Measurements from ENCODE around the gene ENPEP. TPM values are rescaled to one million over a fixed set of nuclear protein-coding genes. Genes with fewer than 3 reads are reported as not detected.
A peak's percentile ranks its signal among the peaks of the same experiment; 100 is the strongest.

The ENPEP gene
- total RNA-seq, 2 donors from 2014 or later = 0.05 to 0.28 TPM

GRCh38 chr4:110493520-110493919, 17.6 kb downstream of the ENPEP start:
- H3K4me3 Mint-ChIP-seq = no peak overlapping the region
- H3K36me3 Mint-ChIP-seq = no peaks in the 10 kb centered on the region
- no peak overlapping the region for H3K27ac Mint-ChIP-seq
- DNase-seq (ENCODE audit: low spot score) (no peak), ATAC-seq (no peak)
- H3K9me3 Mint-ChIP-seq = no peaks in the 10 kb centered on the region
- H3K27me3 Mint-ChIP-seq = peaks cover 8 to 28% of the 10 kb centered on the region in 2 donors
- H3K4me1 Mint-ChIP-seq (ENCODE audit: low read depth in 2 of 2) = no peaks in the 10 kb centered on the region

GRCh38 chr4:110498420-110498819, 22.5 kb downstream of the ENPEP start:
- no peak for DNase-seq (ENCODE audit: low spot score)
- no peaks in the 10 kb centered on the region for H3K4me1 Mint-ChIP-seq (ENCODE audit: low read depth in 2 of 2)
- ATAC-seq = no peak
- no peaks in the 10 kb centered on the region for H3K36me3 Mint-ChIP-seq
- H3K4me3 Mint-ChIP-seq = no peak overlapping the region
- no peaks in the 10 kb centered on the region for H3K9me3 Mint-ChIP-seq
- no peak overlapping the region for H3K27ac Mint-ChIP-seq
- peaks cover 12 to 49% of the 10 kb centered on the region in 2 donors for H3K27me3 Mint-ChIP-seq

DNA sequence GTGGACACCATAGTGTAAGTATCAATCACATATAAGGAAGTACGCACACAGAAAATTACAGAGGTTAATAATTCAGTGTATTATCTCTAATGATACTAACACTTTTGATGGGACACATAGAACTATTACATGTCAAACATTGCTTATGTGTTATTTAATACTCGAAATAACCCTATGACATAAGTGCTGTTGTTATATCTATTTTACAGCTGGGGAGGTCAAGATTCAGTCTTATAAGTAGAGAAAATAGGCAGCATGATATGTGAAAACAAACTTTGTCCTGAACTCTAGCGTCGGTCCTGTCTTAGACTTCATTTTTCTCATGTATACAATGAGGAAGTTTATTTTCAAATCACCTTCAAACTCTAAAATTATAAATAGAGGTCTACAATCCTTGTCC, 23.2 kb downstream of the ENPEP start:
- H3K4me3 Mint-ChIP-seq = no peak overlapping the region
- no peak for ATAC-seq
- H3K4me1 Mint-ChIP-seq (ENCODE audit: low read depth in 2 of 2) = no peaks in the 10 kb centered on the region
- H3K9me3 Mint-ChIP-seq = no peaks in the 10 kb centered on the region
- no peaks in the 10 kb centered on the region for H3K36me3 Mint-ChIP-seq
- no peak overlapping the region for H3K27ac Mint-ChIP-seq
- H3K27me3 Mint-ChIP-seq = peaks cover 15 to 46% of the 10 kb centered on the region in 2 donors
- DNase-seq (ENCODE audit: low spot score) = no peak

DNA sequence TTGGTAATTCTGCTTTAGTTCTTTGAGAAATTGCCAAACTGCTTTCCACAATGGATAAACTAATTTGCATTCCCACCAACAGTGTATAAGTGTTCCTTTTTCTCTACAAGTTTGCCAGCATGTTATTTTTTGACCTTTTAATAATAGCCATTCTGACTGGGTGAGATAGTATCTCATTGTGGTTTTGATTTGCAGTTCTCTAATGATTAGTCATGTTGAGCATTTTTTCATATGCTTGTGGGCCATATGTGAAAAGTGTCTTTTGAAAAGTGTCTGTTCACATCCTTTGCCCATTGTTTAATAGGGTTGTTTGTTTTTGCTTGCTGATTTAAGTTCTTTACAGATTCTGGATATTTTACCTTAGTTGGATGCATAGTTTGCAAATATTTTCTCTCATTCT, 25.9 kb downstream of the ENPEP start:
- H3K36me3 Mint-ChIP-seq = no peaks in the 10 kb centered on the region
- no peak overlapping the region for H3K4me3 Mint-ChIP-seq
- no peak for ATAC-seq
- no peak overlapping the region for H3K27ac Mint-ChIP-seq
- no peak for DNase-seq (ENCODE audit: low spot score)
- H3K4me1 Mint-ChIP-seq (ENCODE audit: low read depth in 2 of 2) = no peaks in the 10 kb centered on the region
- H3K27me3 Mint-ChIP-seq = peaks cover 16 to 26% of the 10 kb centered on the region in 2 donors
- no peaks in the 10 kb centered on the region for H3K9me3 Mint-ChIP-seq

DNA sequence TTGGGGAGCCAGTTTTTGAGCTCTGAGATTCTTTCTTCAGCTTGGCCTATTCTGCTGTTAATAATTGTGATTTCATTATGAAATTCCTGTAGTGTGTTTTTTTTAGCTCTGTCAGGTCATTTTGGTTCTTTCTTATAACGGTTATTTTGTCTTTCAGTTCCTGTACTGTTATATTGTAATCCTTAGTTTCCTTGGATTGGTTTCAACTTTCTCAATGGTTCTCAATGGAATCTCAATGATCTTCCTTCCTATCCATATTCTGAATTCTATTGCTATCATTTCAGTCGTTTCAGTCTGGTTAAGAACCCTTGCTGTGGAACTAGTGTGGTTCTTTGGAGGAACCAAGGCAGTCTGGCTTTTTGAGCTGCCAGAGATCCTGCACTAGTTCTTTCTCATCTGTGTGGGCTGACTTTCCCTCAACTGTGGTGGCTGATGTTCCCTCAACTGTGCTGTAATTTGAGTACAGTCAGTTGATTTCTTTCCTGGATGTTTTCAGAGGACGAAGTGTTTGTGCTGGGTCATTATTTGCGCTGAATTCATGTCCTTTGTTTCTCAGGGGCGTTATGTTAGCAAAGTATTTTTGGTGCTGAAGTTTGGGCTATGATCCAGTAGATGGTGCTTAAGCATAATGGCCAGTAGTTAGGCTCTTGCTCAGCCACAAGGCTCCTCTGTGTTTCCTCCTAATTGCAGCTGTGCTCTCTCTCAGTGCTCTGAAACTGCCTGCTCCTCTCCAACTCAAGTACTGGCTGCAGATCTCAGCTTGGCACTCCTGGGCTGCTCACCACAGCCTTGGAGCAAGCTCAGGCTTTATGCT, 27.5 kb downstream of the ENPEP start:
- no peak for ATAC-seq
- Mint-ChIP-seq H3K4me1 (ENCODE audit: low read depth in 2 of 2) (no peaks in the 10 kb centered on the region), H3K27me3 (peaks cover 15 to 26% of the 10 kb centered on the region in 2 donors), H3K4me3 (no peak overlapping the region), H3K9me3 (no peaks in the 10 kb centered on the region), H3K36me3 (no peaks in the 10 kb centered on the region), H3K27ac (no peak overlapping the region)
- no peak for DNase-seq (ENCODE audit: low spot score)

DNA sequence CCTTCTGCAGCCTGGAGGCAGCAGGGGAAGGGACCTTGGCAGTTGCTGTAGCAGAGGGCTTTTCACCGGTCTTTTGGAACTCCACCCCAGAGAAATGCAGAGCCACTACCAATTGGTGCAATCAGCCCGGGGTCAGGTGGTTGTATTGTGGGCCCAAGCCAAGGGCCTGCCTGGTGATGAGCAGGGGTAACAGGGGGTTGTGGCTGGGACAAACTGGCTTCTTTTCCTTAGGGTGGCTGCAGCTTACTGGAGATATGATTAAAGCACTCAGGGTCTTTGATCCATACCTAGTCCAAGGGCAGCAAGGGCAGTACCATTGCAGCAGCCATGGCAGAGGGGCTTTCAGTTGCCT, 28.1 kb downstream of the ENPEP start:
- no peak overlapping the region for H3K4me3 Mint-ChIP-seq
- peak in 1 of 2 donors; percentile 43 for ATAC-seq
- peaks cover 15 to 21% of the 10 kb centered on the region in 2 donors for H3K27me3 Mint-ChIP-seq
- H3K36me3 Mint-ChIP-seq = no peaks in the 10 kb centered on the region
- no peaks in the 10 kb centered on the region for H3K4me1 Mint-ChIP-seq (ENCODE audit: low read depth in 2 of 2)
- no peak overlapping the region for H3K27ac Mint-ChIP-seq
- DNase-seq (ENCODE audit: low spot score) = no peak
- no peaks in the 10 kb centered on the region for H3K9me3 Mint-ChIP-seq

DNA sequence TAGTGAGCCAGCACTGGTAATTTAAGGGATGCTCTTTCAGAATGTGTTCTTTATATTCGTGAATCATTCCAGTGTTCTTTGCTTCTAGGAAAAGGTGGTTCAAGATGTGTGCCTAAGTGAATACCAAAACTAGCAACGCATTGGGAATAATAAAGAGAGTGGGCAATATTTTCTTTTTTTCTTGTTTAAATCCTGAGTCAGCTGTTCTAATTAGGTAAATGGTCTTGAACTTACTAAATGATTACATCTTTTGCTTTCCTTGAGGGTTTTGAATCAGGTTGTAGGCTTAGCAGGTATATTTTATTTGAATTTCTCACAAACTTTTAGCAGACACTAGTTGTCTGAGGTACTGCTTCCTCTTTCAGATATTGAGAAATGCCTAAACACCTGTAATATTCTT, 29.5 kb downstream of the ENPEP start:
- Mint-ChIP-seq H3K27ac (no peak overlapping the region), H3K27me3 (peaks cover 15% of the 10 kb centered on the region in 2 donors), H3K36me3 (no peaks in the 10 kb centered on the region), H3K4me1 (ENCODE audit: low read depth in 2 of 2) (no peaks in the 10 kb centered on the region), H3K9me3 (no peaks in the 10 kb centered on the region), H3K4me3 (no peak overlapping the region)
- DNase-seq (ENCODE audit: low spot score) (no peak), ATAC-seq (no peak)

GRCh38 chr4:110508827-110509710, 33.1 kb downstream of the ENPEP start:
- Mint-ChIP-seq H3K4me1 (ENCODE audit: low read depth in 2 of 2) (no peaks in the 10 kb centered on the region), H3K27ac (no peak overlapping the region), H3K9me3 (no peaks in the 10 kb centered on the region), H3K36me3 (no peaks in the 10 kb centered on the region), H3K4me3 (no peak overlapping the region), H3K27me3 (peaks cover 0 to 2% of the 10 kb centered on the region in 2 donors)
- ATAC-seq (no peak), DNase-seq (ENCODE audit: low spot score) (no peak)

DNA sequence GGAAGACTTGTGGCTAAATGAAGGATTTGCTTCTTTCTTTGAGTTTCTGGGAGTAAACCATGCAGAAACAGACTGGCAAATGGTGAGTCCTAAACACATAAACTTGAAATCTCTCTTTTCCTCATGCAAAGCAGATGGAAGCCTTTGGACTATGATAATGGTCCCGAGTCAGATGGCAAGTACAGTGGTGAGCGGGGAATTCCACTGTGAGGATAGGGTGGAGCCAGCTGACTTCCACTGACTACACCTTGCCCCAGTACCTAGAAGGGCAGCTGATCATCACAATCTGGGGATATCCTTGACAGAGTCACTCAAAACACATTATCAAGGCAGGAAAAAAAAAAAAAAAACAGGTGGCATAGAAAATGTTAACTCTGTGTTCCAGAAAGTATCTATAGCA, 34.3 kb downstream of the ENPEP start:
- Mint-ChIP-seq H3K4me1 (ENCODE audit: low read depth in 2 of 2) (no peaks in the 10 kb centered on the region), H3K27me3 (peaks cover 0 to 2% of the 10 kb centered on the region in 2 donors), H3K36me3 (no peaks in the 10 kb centered on the region), H3K27ac (no peak overlapping the region), H3K4me3 (no peak overlapping the region), H3K9me3 (no peaks in the 10 kb centered on the region)
- ATAC-seq (no peak), DNase-seq (ENCODE audit: low spot score) (no peak)

- DNase-seq (ENCODE audit: low spot score) = no peak
- peaks cover 4 to 5% of the 10 kb centered on the region in 2 donors for H3K4me1 Mint-ChIP-seq (ENCODE audit: low read depth in 2 of 2)
- no peak overlapping the region for H3K27ac Mint-ChIP-seq
- peak in 1 of 2 donors; percentile 63 for ATAC-seq
- H3K9me3 Mint-ChIP-seq = no peaks in the 10 kb centered on the region
- H3K36me3 Mint-ChIP-seq = no peaks in the 10 kb centered on the region
- H3K27me3 Mint-ChIP-seq = peaks cover 0 to under 1% of the 10 kb centered on the region in 2 donors
- no peak overlapping the region for H3K4me3 Mint-ChIP-seq
Observed at GRCh38 chr4:110510955-110511544, 35.1 kb downstream of the ENPEP start.

GRCh38 chr4:110512901-110513300, 36.9 kb downstream of the ENPEP start:
- H3K9me3 Mint-ChIP-seq = no peaks in the 10 kb centered on the region
- H3K4me3 Mint-ChIP-seq = no peak overlapping the region
- DNase-seq (ENCODE audit: low spot score) (no peak), ATAC-seq (no peak)
- no peak overlapping the region for H3K27ac Mint-ChIP-seq
- peaks cover 5 to 7% of the 10 kb centered on the region in 2 donors for H3K4me1 Mint-ChIP-seq (ENCODE audit: low read depth in 2 of 2)
- no peaks in the 10 kb centered on the region for H3K27me3 Mint-ChIP-seq
- no peaks in the 10 kb centered on the region for H3K36me3 Mint-ChIP-seq

DNA sequence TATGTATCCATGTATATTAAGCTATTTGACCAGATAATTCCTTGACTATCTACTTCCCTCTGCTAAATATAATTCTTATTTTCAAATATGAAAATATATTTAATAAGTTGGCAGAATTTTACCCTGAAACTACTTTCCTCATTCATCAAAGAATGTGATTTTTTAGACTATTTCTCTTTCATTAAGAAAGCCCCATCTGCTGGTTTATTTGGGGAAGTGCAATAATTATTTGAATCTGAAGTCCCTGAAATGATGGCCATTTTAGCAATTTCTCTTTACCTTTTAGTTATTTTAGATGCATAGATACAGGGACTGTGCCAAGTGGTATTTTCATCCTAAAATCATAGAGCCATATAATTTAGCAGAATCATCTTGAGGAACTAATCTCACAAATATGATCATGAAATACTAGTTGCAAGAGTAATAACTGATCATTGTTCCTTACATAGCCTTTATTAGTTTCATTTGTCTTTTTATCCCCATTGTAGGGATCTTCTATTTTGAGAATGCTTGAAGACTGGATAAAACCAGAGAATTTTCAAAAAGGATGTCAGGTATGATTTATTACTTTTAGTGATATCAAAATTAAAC, 39.0 kb downstream of the ENPEP start:
- Mint-ChIP-seq H3K9me3 (no peaks in the 10 kb centered on the region), H3K27ac (peak overlapping the region; percentile 5 to 89), H3K4me1 (ENCODE audit: low read depth in 2 of 2) (peaks cover 5 to 7% of the 10 kb centered on the region in 2 donors), H3K27me3 (peaks cover 2 to 10% of the 10 kb centered on the region in 2 donors), H3K36me3 (no peaks in the 10 kb centered on the region), H3K4me3 (peak overlapping the region; percentile 89)
- ATAC-seq (no peak), DNase-seq (ENCODE audit: low spot score) (no peak)

GRCh38 chr4:110515676-110516075, 39.7 kb downstream of the ENPEP start:
- no peak for DNase-seq (ENCODE audit: low spot score)
- Mint-ChIP-seq H3K27ac (peak overlapping the region; percentile 5 to 89), H3K27me3 (peaks cover 7 to 17% of the 10 kb centered on the region in 2 donors), H3K4me3 (peak overlapping the region; percentile 89), H3K9me3 (no peaks in the 10 kb centered on the region), H3K4me1 (ENCODE audit: low read depth in 2 of 2) (peaks cover 5 to 7% of the 10 kb centered on the region in 2 donors), H3K36me3 (no peaks in the 10 kb centered on the region)
- peak in 1 of 2 donors; percentile 48 for ATAC-seq

Data from natural killer cell treated with Interleukin-12 subunit alpha and Interleukin-12 subunit beta and Interleukin-15 and Interleukin-18, amount 100 ng/mL, for 72 hours (primary cell).